Naive thymus-derived CD4-positive, alpha-beta T cell (primary cell): Measurements from ENCODE around the gene OSGIN1. TPM values are rescaled to one million over a fixed set of nuclear protein-coding genes. Genes with fewer than 3 reads are reported as not detected.

Source experiments
- ATAC-seq: fragments of 150-1000 bp; cut with Tn5 transposase; 2 replicates; pipeline ENCODE4 v1.10.0; 2021; ENCODE audit warnings: mild to moderate bottlenecking, moderate library complexity
- CTCF ChIA-PET: fragments of 350-600 bp; sonication (Branson Sonifier 250); formaldehyde crosslinking; loops from one replicate; lab custom pipeline; 2021; ENCODE audit warnings: antibody characterized with exemption; lab: Charles Lee
- POLR2A ChIA-PET: fragments of 350-600 bp; sonication (Branson Sonifier 250); formaldehyde crosslinking; loops from one replicate; lab custom pipeline; 2021; ENCODE audit warnings: antibody characterized with exemption, inconsistent platforms; lab: Charles Lee
- DNase-seq, 9 donors: peaks; one replicate each; pipeline versions ENCODE4 v3.0.0 to v3.0.0-alpha.2; 2020 to 2022; ENCODE audit warnings: mixed read lengths in 1 of 9
- H3K27ac ChIP-seq: one replicate; pipeline ENCODE4 v1.7.0; 2013; ENCODE audit warnings: mild to moderate bottlenecking, low read depth, low read length, moderate library complexity
- H3K27me3 ChIP-seq, 2 donors: one replicate each; pipeline ENCODE4 v1.7.0; 2013; ENCODE audit warnings: low read length in 2 of 2, mild to moderate bottlenecking in 2 of 2, moderate library complexity in 2 of 2; ENCODE audit not compliant: control insufficient read depth in 2 of 2, insufficient read depth in 2 of 2
- H3K36me3 ChIP-seq, 3 experiments: 1 replicate in 2 of 3; 2 replicates in 1 of 3; pipeline ENCODE4 v1.7.0; 2013; ENCODE audit warnings: low read length in 3 of 3, mild to moderate bottlenecking in 3 of 3, moderate library complexity in 1 of 3; ENCODE audit not compliant: insufficient read depth in 3 of 3, control insufficient read depth in 2 of 3
- H3K4me1 ChIP-seq, 2 donors: one replicate each; pipeline ENCODE4 v1.7.0; 2013; ENCODE audit warnings: low read length in 2 of 2, mild to moderate bottlenecking in 2 of 2, moderate library complexity in 1 of 2; ENCODE audit not compliant: control insufficient read depth in 2 of 2, insufficient read depth in 2 of 2
- H3K4me3 ChIP-seq: 2 replicates; pipeline ENCODE4 v1.7.0; 2013; ENCODE audit warnings: mild to moderate bottlenecking, low read length
- H3K9me3 ChIP-seq, 3 experiments: 1 replicate in 2 of 3; 2 replicates in 1 of 3; pipeline ENCODE4 v1.7.0; 2013; ENCODE audit warnings: low read length in 3 of 3; ENCODE audit not compliant: control insufficient read depth in 2 of 3
- H3K27ac Mint-ChIP-seq, 9 donors: one replicate each; pipeline ENCODE4 v1.8.0; 2020 to 2022; ENCODE audit warnings: mixed read lengths in 9 of 9, mild to moderate bottlenecking in 8 of 9, moderate library complexity in 5 of 9, inconsistent platforms in 2 of 9
- H3K27me3 Mint-ChIP-seq, 5 donors: one replicate each; pipeline ENCODE4 v1.8.0; 2021 to 2022; ENCODE audit warnings: mixed read lengths in 5 of 5, mild to moderate bottlenecking in 1 of 5
- H3K36me3 Mint-ChIP-seq, 5 donors: one replicate each; pipeline ENCODE4 v1.8.0; 2020 to 2022; ENCODE audit warnings: mixed read lengths in 5 of 5, mild to moderate bottlenecking in 3 of 5, inconsistent platforms in 1 of 5
- H3K4me1 Mint-ChIP-seq, 7 donors: one replicate each; pipeline ENCODE4 v1.8.0; 2020 to 2022; ENCODE audit warnings: mixed read lengths in 7 of 7, mild to moderate bottlenecking in 3 of 7, inconsistent platforms in 1 of 7
- H3K4me3 Mint-ChIP-seq, 10 donors: one replicate each; pipeline ENCODE4 v1.8.0; 2020 to 2022; ENCODE audit warnings: mild to moderate bottlenecking in 10 of 10, mixed read lengths in 10 of 10, moderate library complexity in 6 of 10, inconsistent platforms in 2 of 10
- H3K9me3 Mint-ChIP-seq, 11 donors: one replicate each; pipeline ENCODE4 v1.8.0; 2020 to 2022; ENCODE audit warnings: mixed read lengths in 11 of 11, mild to moderate bottlenecking in 4 of 11, inconsistent platforms in 1 of 11, moderate library complexity in 1 of 11
- intact Hi-C, 2 donors: fragments of 100-400 bp; cut with micrococcal nuclease; formaldehyde crosslinking; loops; one replicate each; pipeline ENCODE4 v1.15.1; 2023
- polyA plus RNA-seq, 2 donors: library from polyadenylated mRNA; unstranded; fragments of 300-500 nt; fragmentation: Illumina TruSeq; gene quantifications; one replicate each; pipeline ENCODE4 v1.2.3, GENCODE V29; 2021
- total RNA-seq, 6 experiments: library from RNA in 5 of 6; stranded (reverse) in 5 of 6; gene quantifications; 1 replicate in 5 of 6; 2 replicates in 1 of 6; pipeline ENCODE4 v1.2.3 and lab custom pipeline; 2021 to 2026

Gene OSGIN1
- total and polyA plus RNA-seq, 7 experiments from 2014 or later = 0.34 to 8.4 (median 1.1) TPM; not detected in 1

DNA sequence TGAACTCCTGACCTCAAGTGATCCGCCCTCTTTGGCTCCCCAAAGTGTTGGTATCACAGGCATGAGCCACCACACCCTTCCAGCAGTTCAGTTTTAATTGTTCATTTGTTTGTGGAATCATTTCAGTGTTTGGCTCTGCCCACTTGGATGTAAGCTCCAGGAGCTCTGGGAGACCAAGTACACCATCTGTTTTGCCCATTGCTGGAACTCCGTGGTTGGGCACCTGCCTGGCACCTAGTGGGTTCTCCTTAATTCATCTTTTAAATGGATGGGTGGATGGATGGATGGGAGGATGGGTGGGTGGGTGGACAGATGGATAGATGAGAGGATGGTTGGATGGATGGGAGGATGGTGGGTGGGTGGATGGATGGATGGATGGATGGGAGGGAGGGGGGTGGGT lies 14.1 kb downstream of the OSGIN1 start:
- intact Hi-C loops = no loop called here
- ChIA-PET POLR2A (no interaction called here), CTCF (no interaction called here)
- Histone ChIP-seq H3K27ac (no peak overlapping the region), H3K36me3 (no peaks in the 10 kb centered on the region), H3K27me3 (no peaks in the 10 kb centered on the region), H3K4me1 (no peaks in the 10 kb centered on the region), H3K9me3 (no peaks in the 10 kb centered on the region), H3K4me3 (no peak overlapping the region)
- H3K27me3 Mint-ChIP-seq = peaks cover 11 to 20% (median 16%) of the 10 kb centered on the region in 5 donors
- H3K4me3 Mint-ChIP-seq = no peak overlapping the region
- DNase-seq (no peak), ATAC-seq (no peak)
- peaks cover 0 to 3% (median 0%) of the 10 kb centered on the region in 11 donors for H3K9me3 Mint-ChIP-seq
- no peak overlapping the region for H3K27ac Mint-ChIP-seq
- peaks cover 0 to 6% (median 4%) of the 10 kb centered on the region in 7 donors for H3K4me1 Mint-ChIP-seq
- no peaks in the 10 kb centered on the region for H3K36me3 Mint-ChIP-seq

DNA sequence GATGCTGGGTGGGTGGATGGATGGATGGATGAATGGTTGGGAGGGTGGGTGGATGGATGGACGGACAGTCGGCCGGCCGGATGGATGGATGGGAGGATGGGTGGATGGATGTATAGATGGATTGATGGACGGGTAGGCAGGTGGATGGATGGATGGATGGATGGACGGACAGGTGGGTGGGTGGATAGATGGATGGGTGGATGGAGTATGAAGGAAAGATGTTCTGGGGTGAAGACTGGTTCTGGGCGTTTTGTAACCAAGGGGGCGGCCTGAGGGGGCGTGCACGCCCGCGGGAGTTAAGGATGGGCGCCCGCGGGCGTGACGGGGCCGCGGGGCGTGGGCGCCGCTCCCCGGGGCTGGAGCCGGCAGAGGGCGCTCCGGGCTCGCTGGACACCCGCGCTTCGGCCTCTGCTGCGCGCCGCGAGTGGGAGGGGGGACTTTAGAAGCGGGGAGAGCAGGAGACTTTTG lies 14.8 kb downstream of the OSGIN1 start, which contains the start of gene NECAB2:
Gene NECAB2, plus strand, starts transcription at position 407 of the 468 bp plus-strand sequence. CDS start 405 bp downstream, outside the sequence.
- POLR2A ChIA-PET = no interaction called here
- ATAC-seq = peak; percentile 50

DNA sequence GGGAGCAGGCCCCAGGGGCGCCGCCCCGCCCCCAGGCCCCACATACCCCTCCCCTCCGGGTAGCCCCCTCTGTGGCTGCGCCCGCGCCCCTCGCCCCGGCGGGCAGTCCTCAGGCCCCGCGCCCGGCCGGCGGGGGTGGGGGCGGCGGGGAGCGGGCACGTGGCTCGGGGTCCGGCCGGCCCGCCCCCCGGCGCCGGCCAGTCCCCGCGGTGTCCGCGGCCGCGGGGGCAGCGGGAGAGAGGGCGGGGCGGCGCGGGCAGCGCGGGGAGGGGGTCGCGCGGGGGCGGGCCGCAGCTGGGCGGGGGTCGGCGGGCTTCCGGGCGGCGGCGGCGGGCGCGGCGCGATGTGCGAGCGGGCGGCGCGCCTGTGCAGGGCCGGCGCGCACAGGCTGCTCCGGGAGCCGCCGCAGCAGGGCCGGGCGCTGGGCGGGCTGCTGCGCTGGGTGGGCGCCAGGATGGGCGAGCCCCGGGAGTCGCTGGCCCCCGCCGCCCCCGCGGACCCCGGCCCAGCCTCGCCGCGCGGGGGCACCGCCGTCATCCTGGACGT lies 15.3 kb downstream of the OSGIN1 start:
- Histone ChIP-seq H3K9me3 (no peaks in the 10 kb centered on the region), H3K4me1 (no peaks in the 10 kb centered on the region), H3K27me3 (no peaks in the 10 kb centered on the region), H3K4me3 (no peak overlapping the region), H3K36me3 (no peaks in the 10 kb centered on the region), H3K27ac (no peak overlapping the region)
- Mint-ChIP-seq H3K36me3 (no peaks in the 10 kb centered on the region), H3K9me3 (peaks cover 0 to 3% (median 0%) of the 10 kb centered on the region in 11 donors), H3K4me1 (peaks cover 0 to 6% (median 4%) of the 10 kb centered on the region in 7 donors), H3K4me3 (peak overlapping the region in 1 of 10 donors; percentile 75), H3K27me3 (peaks cover 11 to 27% (median 16%) of the 10 kb centered on the region in 5 donors), H3K27ac (no peak overlapping the region)
- ATAC-seq = no peak
- DNase-seq = no peak
- intact Hi-C loops = no loop called here
- POLR2A ChIA-PET = no interaction called here
- CTCF ChIA-PET = no interaction called here

More for the DNA sequence above, 14.8 kb downstream of the OSGIN1 start, which contains the start of gene NECAB2:
- CTCF ChIA-PET = no interaction called here
- peaks cover 11 to 23% (median 16%) of the 10 kb centered on the region in 5 donors for H3K27me3 Mint-ChIP-seq
- DNase-seq = peak in 1 of 9 donors; percentile 45
- peak within 1 kb of the TSS in 1 of 9 donors; percentile 59 for H3K27ac Mint-ChIP-seq
- peaks cover 0 to 6% (median 4%) of the 10 kb centered on the region in 7 donors for H3K4me1 Mint-ChIP-seq
- no peaks in the 10 kb centered on the region for H3K4me1 ChIP-seq
- H3K27ac ChIP-seq = no peak within 1 kb of the TSS
- H3K9me3 Mint-ChIP-seq = peaks cover 0 to 3% (median 0%) of the 10 kb centered on the region in 11 donors
- H3K27me3 ChIP-seq = no peaks in the 10 kb centered on the region
- H3K4me3 Mint-ChIP-seq = peak within 1 kb of the TSS; percentile 22 to 79 (median 68)
- H3K36me3 Mint-ChIP-seq = no peaks in the 10 kb centered on the region
- no peaks in the 10 kb centered on the region for H3K9me3 ChIP-seq
- H3K4me3 ChIP-seq = no peak within 1 kb of the TSS
- H3K36me3 ChIP-seq = no peaks in the 10 kb centered on the region
- intact Hi-C loops = no loop called here

DNA sequence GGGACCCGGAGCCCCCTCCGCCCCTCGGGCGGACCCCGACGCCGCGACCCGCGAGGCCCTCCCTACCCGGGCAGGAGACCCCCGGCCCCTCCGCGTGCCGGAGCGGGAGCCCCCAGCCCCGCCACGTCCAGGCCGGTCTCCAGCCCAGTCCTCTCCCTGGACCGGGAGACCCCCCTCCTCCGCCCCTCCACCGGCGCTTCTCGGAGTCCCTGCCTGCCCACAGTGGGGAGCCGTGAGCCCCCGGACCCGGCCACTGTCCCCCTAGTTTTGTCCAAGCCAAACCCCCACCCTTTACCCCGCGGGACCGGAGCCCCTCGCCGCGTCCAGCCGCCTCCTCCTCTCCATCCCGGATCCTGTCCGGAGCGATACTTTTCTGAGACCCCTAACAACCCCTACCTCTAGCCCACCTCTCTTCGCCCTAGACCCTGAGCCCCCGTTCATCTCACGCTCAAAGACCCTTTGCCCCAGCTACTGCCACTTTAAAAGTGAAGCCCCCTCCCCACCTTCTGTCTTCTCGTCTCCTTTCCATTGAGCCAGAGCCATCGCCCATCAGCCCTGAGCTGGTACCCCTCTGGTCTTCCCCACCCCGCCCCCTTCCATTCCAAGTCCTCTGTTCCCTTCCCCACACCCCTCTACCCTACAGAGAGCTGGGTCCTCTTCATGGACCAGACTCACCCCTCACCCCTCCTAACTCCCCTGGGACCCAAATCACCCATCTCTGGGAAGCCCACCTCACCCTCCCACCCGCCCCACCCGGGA lies 16.0 kb downstream of the OSGIN1 start:
- H3K36me3 ChIP-seq = no peaks in the 10 kb centered on the region
- H3K9me3 ChIP-seq = no peaks in the 10 kb centered on the region
- ATAC-seq = no peak
- H3K4me3 ChIP-seq = no peak overlapping the region
- no peaks in the 10 kb centered on the region for H3K36me3 Mint-ChIP-seq
- peaks cover 11 to 28% (median 16%) of the 10 kb centered on the region in 5 donors for H3K27me3 Mint-ChIP-seq
- peak overlapping the region in 4 of 10 donors; percentile 29 to 67 (median 36) for H3K4me3 Mint-ChIP-seq
- no peak for DNase-seq
- intact Hi-C loops = no loop called here
- peaks cover 0 to 6% (median 4%) of the 10 kb centered on the region in 7 donors for H3K4me1 Mint-ChIP-seq
- POLR2A ChIA-PET = no interaction called here
- no peak overlapping the region for H3K27ac ChIP-seq
- H3K27ac Mint-ChIP-seq = no peak overlapping the region
- CTCF ChIA-PET = no interaction called here
- H3K9me3 Mint-ChIP-seq = peaks cover 0 to 3% (median 0%) of the 10 kb centered on the region in 11 donors
- no peaks in the 10 kb centered on the region for H3K4me1 ChIP-seq
- H3K27me3 ChIP-seq = no peaks in the 10 kb centered on the region

DNA sequence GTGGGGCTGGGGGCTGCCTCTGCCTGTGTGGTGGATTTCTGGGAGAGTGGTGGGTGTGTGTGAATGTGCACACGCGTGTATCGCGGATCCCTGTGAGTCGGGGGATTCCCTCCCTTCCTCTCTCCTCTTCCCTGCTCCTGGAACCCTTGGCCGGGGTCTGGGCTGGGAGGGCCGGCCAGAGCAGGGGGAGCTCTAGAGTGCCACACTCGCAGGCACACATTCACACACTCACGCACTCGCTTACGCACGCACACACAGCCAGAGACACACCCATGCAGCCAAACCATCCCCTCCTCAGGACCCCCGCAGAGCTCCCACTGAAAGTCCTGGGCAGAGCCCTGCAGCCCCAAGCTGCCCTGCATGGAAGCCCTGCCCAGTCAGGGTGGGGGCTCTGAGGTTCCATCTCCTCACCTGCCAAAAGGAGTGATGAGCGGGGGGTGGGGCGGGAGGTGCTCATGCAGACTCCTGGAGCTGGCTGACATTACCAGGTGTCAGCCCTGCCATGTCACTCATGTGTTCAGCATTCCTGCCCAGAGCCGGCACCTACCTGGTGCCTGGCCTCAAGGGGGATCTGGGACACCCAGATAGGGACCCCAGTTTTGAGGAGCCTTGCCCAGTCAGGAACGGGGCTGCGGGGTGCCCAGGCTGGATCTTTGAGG lies 16.9 kb downstream of the OSGIN1 start:
- intact Hi-C loops = no loop called here
- no peaks in the 10 kb centered on the region for H3K27me3 ChIP-seq

DNA sequence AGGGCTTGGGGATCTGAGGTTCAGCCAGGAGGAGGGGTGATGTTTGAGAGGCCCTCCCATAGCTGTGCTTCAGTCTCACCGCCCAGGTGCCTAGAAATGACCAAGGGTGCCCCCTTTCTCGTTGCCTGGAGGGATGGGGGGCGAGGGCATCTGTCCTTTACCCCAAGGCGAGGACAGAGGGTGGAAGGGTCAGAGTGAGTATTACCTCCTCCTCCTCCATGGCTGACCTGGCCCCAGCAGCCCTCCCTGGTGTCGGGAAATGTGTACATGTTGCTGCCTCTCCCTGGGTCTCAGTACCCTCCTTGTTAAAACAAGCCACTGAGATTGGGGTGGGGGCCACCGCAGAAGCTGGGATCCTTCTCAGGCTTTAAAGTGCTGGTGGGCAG lies 17.4 kb downstream of the OSGIN1 start:
- no peaks in the 10 kb centered on the region for H3K27me3 ChIP-seq
- POLR2A ChIA-PET = no interaction called here
- CTCF ChIA-PET = no interaction called here
- peaks cover 11 to 34% (median 18%) of the 10 kb centered on the region in 5 donors for H3K27me3 Mint-ChIP-seq
- no peaks in the 10 kb centered on the region for H3K9me3 Mint-ChIP-seq
- no peaks in the 10 kb centered on the region for H3K36me3 Mint-ChIP-seq
- H3K27ac Mint-ChIP-seq = no peak overlapping the region
- no peaks in the 10 kb centered on the region for H3K9me3 ChIP-seq
- intact Hi-C loops = no loop called here
- no peak overlapping the region for H3K4me3 ChIP-seq
- H3K27ac ChIP-seq = no peak overlapping the region
- H3K4me3 Mint-ChIP-seq = no peak overlapping the region
- no peaks in the 10 kb centered on the region for H3K4me1 ChIP-seq
- no peaks in the 10 kb centered on the region for H3K36me3 ChIP-seq
- peaks cover 0 to 6% (median 4%) of the 10 kb centered on the region in 7 donors for H3K4me1 Mint-ChIP-seq
- ATAC-seq (no peak), DNase-seq (no peak)

More for the DNA sequence above, 16.9 kb downstream of the OSGIN1 start:
- DNase-seq = no peak
- peaks cover 11 to 34% (median 18%) of the 10 kb centered on the region in 5 donors for H3K27me3 Mint-ChIP-seq
- no peaks in the 10 kb centered on the region for H3K9me3 Mint-ChIP-seq
- Histone ChIP-seq H3K27ac (no peak overlapping the region), H3K36me3 (no peaks in the 10 kb centered on the region), H3K4me1 (no peaks in the 10 kb centered on the region), H3K9me3 (no peaks in the 10 kb centered on the region), H3K4me3 (no peak overlapping the region)
- ChIA-PET POLR2A (no interaction called here), CTCF (no interaction called here)
- H3K36me3 Mint-ChIP-seq = no peaks in the 10 kb centered on the region
- ATAC-seq = no peak
- H3K4me3 Mint-ChIP-seq = peak overlapping the region in 3 of 10 donors; percentile 12 to 67 (median 59)
- peaks cover 0 to 6% (median 4%) of the 10 kb centered on the region in 7 donors for H3K4me1 Mint-ChIP-seq
- H3K27ac Mint-ChIP-seq = no peak overlapping the region
